Measurements from ENCODE around the gene PRKG1.

The PRKG1 gene

GRCh38 chr10:51806079-51806835, 732.0 kb downstream of the PRKG1 start:
- no peak for DNase-seq (ENCODE audit: low spot score)

- DNase-seq (ENCODE audit: low spot score) = no peak
Measured at GRCh38 chr10:51808187-51808586, 733.9 kb downstream of the PRKG1 start.

- DNase-seq (ENCODE audit: low spot score) = no peak
Measured at GRCh38 chr10:51815723-51816122, 741.4 kb downstream of the PRKG1 start.

GRCh38 chr10:51821045-51821444, 746.8 kb downstream of the PRKG1 start:
- no peak for DNase-seq (ENCODE audit: low spot score)

GRCh38 chr10:51821745-51822144, 747.5 kb downstream of the PRKG1 start:
- no peak for DNase-seq (ENCODE audit: low spot score)

- peak; percentile 21 for DNase-seq (ENCODE audit: low spot score)
Measured at GRCh38 chr10:51832652-51833383, 758.5 kb downstream of the PRKG1 start.

- no peak for DNase-seq (ENCODE audit: low spot score)
Measured at GRCh38 chr10:51834548-51834947, 760.3 kb downstream of the PRKG1 start.

GRCh38 chr10:51838471-51838870, 764.2 kb downstream of the PRKG1 start:
- DNase-seq (ENCODE audit: low spot score) = no peak

- DNase-seq (ENCODE audit: low spot score) = no peak
Measured at GRCh38 chr10:51843966-51844365, 769.7 kb downstream of the PRKG1 start.

GRCh38 chr10:51846856-51847506, 772.7 kb downstream of the PRKG1 start:
- no peak for DNase-seq (ENCODE audit: low spot score)

- DNase-seq (ENCODE audit: low spot score) = no peak
Measured at GRCh38 chr10:51852297-51852696, 778.0 kb downstream of the PRKG1 start.

- DNase-seq (ENCODE audit: low spot score) = no peak
Measured at GRCh38 chr10:51857305-51857704, 783.0 kb downstream of the PRKG1 start.

GRCh38 chr10:51860257-51860656, 786.0 kb downstream of the PRKG1 start:
- DNase-seq (ENCODE audit: low spot score) = peak; percentile 8

- no peak for DNase-seq (ENCODE audit: low spot score)
Measured at GRCh38 chr10:51861051-51861450, 786.8 kb downstream of the PRKG1 start.

- no peak for DNase-seq (ENCODE audit: low spot score)
Measured at GRCh38 chr10:51861731-51862130, 787.4 kb downstream of the PRKG1 start.

GRCh38 chr10:51862149-51862548, 787.9 kb downstream of the PRKG1 start:
- no peak for DNase-seq (ENCODE audit: low spot score)

GRCh38 chr10:51867956-51868355, 793.7 kb downstream of the PRKG1 start:
- peak; percentile 27 for DNase-seq (ENCODE audit: low spot score)

GRCh38 chr10:51874131-51874530, 799.8 kb downstream of the PRKG1 start:
- no peak for DNase-seq (ENCODE audit: low spot score)

- DNase-seq (ENCODE audit: low spot score) = no peak
Measured at GRCh38 chr10:51875610-51876009, 801.3 kb downstream of the PRKG1 start.

GRCh38 chr10:51876503-51876902, 802.2 kb downstream of the PRKG1 start:
- no peak for DNase-seq (ENCODE audit: low spot score)

- DNase-seq (ENCODE audit: low spot score) = no peak
Measured at GRCh38 chr10:51876979-51877378, 802.7 kb downstream of the PRKG1 start.

- no peak for DNase-seq (ENCODE audit: low spot score)
Measured at GRCh38 chr10:51877636-51878035, 803.3 kb downstream of the PRKG1 start.

- DNase-seq (ENCODE audit: low spot score) = no peak
Measured at GRCh38 chr10:51878695-51879094, 804.4 kb downstream of the PRKG1 start.
